OCI-LY7 (cell line): ENCODE data around the gene ANO8. TPM values are rescaled to one million over a fixed set of nuclear protein-coding genes. Genes with fewer than 3 reads are reported as not detected.
A peak's percentile ranks its signal among the peaks of the same experiment; 100 is the strongest.

Experiments used
- BruUV-seq: library from RNA; stranded (reverse); fragments of 400-500 nt; replicated peaks from 2 replicates; lab custom pipeline; 2021; lab: Mats Ljungman, UMichigan
- CTCF ChIA-PET: fragments of 300-600 bp; sonication (Branson Sonifier 250); formaldehyde crosslinking; loops from one replicate; lab custom pipeline; 2022; ENCODE audit warnings: antibody characterized with exemption; ENCODE audit not compliant: unreplicated experiment; lab: Charles Lee
- POLR2A ChIA-PET: fragments of 300-600 bp; sonication (Branson Sonifier 250); formaldehyde crosslinking; loops from one replicate; lab custom pipeline; 2022; ENCODE audit warnings: antibody characterized with exemption; lab: Charles Lee
- DNase-seq: peaks from one replicate; pipeline ENCODE4 v3.0.0-alpha.2; 2015; ENCODE audit warnings: low spot score
- H2AFZ ChIP-seq: fragments of 200-600 bp; sonication (generic), shearing (Covaris generic); 2 replicates; pipeline ENCODE4 v1.6.1; 2014; ENCODE audit warnings: mild to moderate bottlenecking, antibody characterized with exemption, low read length, moderate library complexity
- H3K27ac ChIP-seq: fragments of 200-600 bp; sonication (generic); 2 replicates; pipeline ENCODE4 v1.5.1; 2014; ENCODE audit warnings: mixed run types, low read depth, mild to moderate bottlenecking, moderate library complexity, low read length, inconsistent platforms; ENCODE audit not compliant: poor library complexity, severe bottlenecking
- H3K36me3 ChIP-seq: fragments of 200-600 bp; sonication (generic); 2 replicates; pipeline ENCODE4 v1.6.1; 2014; ENCODE audit warnings: mild to moderate bottlenecking, antibody characterized with exemption, low read length, moderate library complexity, mixed read lengths; ENCODE audit not compliant: insufficient read depth
- H3K4me1 ChIP-seq: fragments of 200-600 bp; sonication (generic); 2 replicates; pipeline ENCODE4 v1.5.1; 2014; ENCODE audit warnings: mild to moderate bottlenecking, low read length; ENCODE audit not compliant: insufficient read depth, poor library complexity, severe bottlenecking
- H3K4me2 ChIP-seq: fragments of 200-600 bp; sonication (generic); 2 replicates; pipeline ENCODE4 v1.6.1; 2014; ENCODE audit warnings: mild to moderate bottlenecking, low read length
- H3K4me3 ChIP-seq: fragments of 200-600 bp; sonication (generic); 2 replicates; pipeline ENCODE4 v1.5.1; 2014; ENCODE audit warnings: mild to moderate bottlenecking, low read depth, low read length; ENCODE audit not compliant: poor library complexity, severe bottlenecking
- H3K79me2 ChIP-seq: fragments of 200-600 bp; sonication (generic); 2 replicates; pipeline ENCODE4 v1.6.1; 2016; ENCODE audit warnings: low read depth, mild to moderate bottlenecking, low read length, moderate library complexity, mixed read lengths; ENCODE audit not compliant: insufficient read depth
- H3K9me2 ChIP-seq: fragments of 200-600 bp; sonication (generic); 2 replicates; pipeline ENCODE4 v1.6.1; 2016; ENCODE audit warnings: mild to moderate bottlenecking, low read length, mixed read lengths; ENCODE audit not compliant: insufficient read depth
- H3K9me3 ChIP-seq: fragments of 200-600 bp; sonication (generic); 2 replicates; pipeline ENCODE4 v1.6.1; 2014; ENCODE audit warnings: mild to moderate bottlenecking, mixed run types, low read length, mixed read lengths
- H4K20me1 ChIP-seq: fragments of 200-600 bp; sonication (generic); 2 replicates; pipeline ENCODE4 v1.6.1; 2014; ENCODE audit warnings: mild to moderate bottlenecking, antibody characterized with exemption, low read length, moderate library complexity, mixed read lengths; ENCODE audit not compliant: insufficient read depth
- CTCF ChIP-seq: fragments of 200-600 bp; sonication (generic); conservative IDR thresholded peaks from 2 replicates; pipeline ENCODE4 v1.5.1; 2014; ENCODE audit warnings: mild to moderate bottlenecking, antibody characterized with exemption, low read length, moderate library complexity, mixed read lengths
- EZH2phosphoT487 ChIP-seq: fragments of 200-600 bp; sonication (generic); IDR thresholded peaks from 2 replicates; pipeline ENCODE4 v1.6.1; 2018; ENCODE audit warnings: low read depth, borderline replicate concordance, mild to moderate bottlenecking, mixed run types, antibody characterized with exemption, low read length, moderate library complexity, mixed read lengths
- intact Hi-C: fragments of 100-400 bp; cut with micrococcal nuclease; formaldehyde crosslinking; loops from one replicate; pipeline ENCODE4 v1.10.0; 2022; ENCODE audit not compliant: unreplicated experiment
- total RNA-seq, 2 experiments: library from RNA; depleted of rRNA in 1 of 2; stranded (reverse); fragments of >200 nt in 1 of 2; shearing (Covaris generic) in 1 of 2; gene quantifications; 2 replicates each; pipeline ENCODE4 v1.2.3, GENCODE V29; 2014 to 2022

The ANO8 gene
- total RNA-seq, 2 experiments from 2014 or later: 4.3 to 13.5 TPM

GRCh38 chr19:17294051-17294891, 40.4 kb downstream of the ANO8 start:
- Histone ChIP-seq H3K36me3 (peaks cover 30% of the 10 kb centered on the region), H3K27ac (peak overlapping the region; percentile 27), H2AFZ (no peak overlapping the region), H3K9me2 (no peaks in the 10 kb centered on the region), H3K79me2 (peaks cover 10% of the 10 kb centered on the region; the same call in 1 of the 2 replicates), H3K9me3 (no peaks in the 10 kb centered on the region), H3K4me3 (peak overlapping the region; percentile 77), H3K4me1 (peaks cover 27% of the 10 kb centered on the region), H4K20me1 (no peaks in the 10 kb centered on the region), H3K4me2 (peak overlapping the region; percentile 88)
- BruUV-seq: no TSS peak
- TF ChIP-seq CTCF (no peak), EZH2phosphoT487 (no peak)
- intact Hi-C loops: no loop called here
- ChIA-PET POLR2A (interaction anchor here (0.6 kb wide), 1 partner anchor 405 kb away, joined by 3 read pairs; the partner anchor contains the start of gene F2RL3), CTCF (interaction anchor here (0.9 to 1.0 kb wide), 2 partner anchors 9 to 11 kb away, joined by 3 read pairs; partner anchors contain the start of genes ABHD8 and MRPL34)
- DNase-seq: peak; percentile 79

- TF ChIP-seq EZH2phosphoT487: no peak
- 0 out of 2 replicates have a peak, but pooled peaks have one; percentile 15 for TF ChIP-seq CTCF
- CTCF ChIA-PET: interaction anchor here (0.6 to 1.0 kb wide), 3 partner anchors 10 to 15 kb away, joined by 3 read pairs; partner anchors contain the start of genes ABHD8, DDA1 and MRPL34
- peaks cover 26% of the 10 kb centered on the region for H3K36me3 ChIP-seq
- peaks cover 10% of the 10 kb centered on the region; the same call in 1 of the 2 replicates for H3K79me2 ChIP-seq
- H3K4me2 ChIP-seq: peak overlapping the region; percentile 88
- intact Hi-C loops: no loop called here
- no peaks in the 10 kb centered on the region for H4K20me1 ChIP-seq
- H3K4me1 ChIP-seq: peaks cover 27% of the 10 kb centered on the region
- TSS peak; percentile 52 for BruUV-seq
- POLR2A ChIA-PET: interaction anchor here (0.6 to 1.5 kb wide), 3 partner anchors 13 to 405 kb away, joined by 3 to 6 read pairs (median 3); partner anchors contain the start of gene F2RL3
- no peak overlapping the region for H2AFZ ChIP-seq
- peak overlapping the region; percentile 27 for H3K27ac ChIP-seq
- DNase-seq: no peak
- no peaks in the 10 kb centered on the region for H3K9me3 ChIP-seq
- peak overlapping the region; percentile 77 for H3K4me3 ChIP-seq
- H3K9me2 ChIP-seq: no peaks in the 10 kb centered on the region
Observed at GRCh38 chr19:17293605-17294004, 41.0 kb downstream of the ANO8 start.
